Measurements from ENCODE around the gene LGALS13.

The LGALS13 gene

GRCh38 chr19:39602224-39602623 lies at the start of gene LGALS13:
TSS of gene LGALS13 (plus strand) at chr19:39602524. CDS start at chr19:39602569, 45 bp downstream.
- DNase-seq, result no peak

GRCh38 chr19:39553082-39553652 lies 49.2 kb upstream of the LGALS13 start:
- DNase-seq, result no peak

- no peak for DNase-seq
These were observed 47.5 kb upstream of the LGALS13 start for GRCh38 chr19:39554701-39555311.

GRCh38 chr19:39555883-39556282 lies 46.4 kb upstream of the LGALS13 start:
- DNase-seq, result no peak

- DNase-seq, result no peak
These were observed 44.3 kb upstream of the LGALS13 start for GRCh38 chr19:39557811-39558623.

GRCh38 chr19:39558624-39559117 lies 43.7 kb upstream of the LGALS13 start:
- DNase-seq, result no peak

GRCh38 chr19:39563408-39563807 lies 38.9 kb upstream of the LGALS13 start:
- DNase-seq, result no peak

- no peak for DNase-seq
These were observed 36.3 kb upstream of the LGALS13 start for GRCh38 chr19:39566064-39566463.

- no peak for DNase-seq
These were observed 33.7 kb upstream of the LGALS13 start for GRCh38 chr19:39568604-39569003.

GRCh38 chr19:39582442-39582841 lies 19.9 kb upstream of the LGALS13 start:
- DNase-seq, result no peak

GRCh38 chr19:39582891-39583625 lies 19.3 kb upstream of the LGALS13 start:
- no peak for DNase-seq

- DNase-seq, result no peak
These were observed 14.8 kb upstream of the LGALS13 start for GRCh38 chr19:39587496-39587895.

GRCh38 chr19:39588066-39588465 lies 14.3 kb upstream of the LGALS13 start:
- no peak for DNase-seq

GRCh38 chr19:39590265-39590664 lies 12.1 kb upstream of the LGALS13 start:
- no peak for DNase-seq

GRCh38 chr19:39592381-39592780 lies 9.9 kb upstream of the LGALS13 start:
- no peak for DNase-seq

- no peak for DNase-seq
These were observed 6.4 kb upstream of the LGALS13 start for GRCh38 chr19:39595950-39596349.

GRCh38 chr19:39596911-39597310 lies 5.4 kb upstream of the LGALS13 start:
- DNase-seq, result no peak

- DNase-seq, result no peak
These were observed 3.2 kb upstream of the LGALS13 start for GRCh38 chr19:39599116-39599515.

- DNase-seq, result no peak
These were observed 1.5 kb downstream of the LGALS13 start for GRCh38 chr19:39603825-39604224.

GRCh38 chr19:39607021-39607420 lies 4.7 kb downstream of the LGALS13 start:
- DNase-seq, result no peak

GRCh38 chr19:39607561-39607960 lies 5.2 kb downstream of the LGALS13 start:
- DNase-seq, result no peak

GRCh38 chr19:39613597-39613996 lies 11.3 kb downstream of the LGALS13 start:
- no peak for DNase-seq

GRCh38 chr19:39617745-39618144 lies 15.4 kb downstream of the LGALS13 start:
- no peak for DNase-seq

All from cerebellar nuclear complex (tissue), 1 donor.